Measurements from ENCODE around the gene PCDHGA6.
A peak's percentile ranks its signal among the peaks of the same experiment; 100 is the strongest.

DNA sequence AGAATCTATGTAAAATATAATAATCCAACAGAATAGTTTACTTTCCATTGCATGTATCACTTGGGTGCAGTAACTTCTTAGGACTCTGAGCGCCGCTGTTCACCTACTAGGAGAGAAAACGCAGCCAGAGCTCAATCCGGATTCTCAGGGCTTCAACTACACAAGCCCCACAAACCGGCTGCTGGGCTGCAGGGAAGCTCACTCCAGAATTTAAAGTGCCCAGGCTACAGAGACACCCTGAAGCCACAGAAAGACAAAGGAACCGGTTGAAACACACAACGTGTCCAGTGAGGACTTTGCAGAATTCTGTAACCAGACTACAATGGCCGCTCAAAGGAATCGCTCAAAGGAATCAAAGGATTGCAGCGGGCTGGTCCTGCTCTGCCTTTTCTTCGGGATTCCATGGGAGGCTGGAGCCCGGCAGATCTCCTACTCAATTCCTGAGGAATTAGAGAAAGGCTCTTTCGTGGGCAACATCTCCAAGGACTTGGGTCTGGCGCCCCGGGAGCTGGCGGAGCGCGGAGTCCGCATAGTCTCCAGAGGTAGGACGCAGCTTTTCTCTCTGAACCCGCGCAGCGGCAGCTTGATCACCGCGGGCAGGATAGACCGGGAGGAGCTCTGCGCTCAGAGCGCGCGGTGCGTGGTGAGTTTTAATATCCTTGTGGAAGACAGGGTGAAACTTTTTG lies 39.3 kb downstream of the PCDHGA6 start, which contains the start of gene PCDHGA10:
- TF ChIP-seq POLR2AphosphoS5 (IDR thresholded peaks at IDR 0.05; ENCODE audit: low read depth, low read length) (no peak), CTCF (IDR thresholded peaks at IDR 0.05; ENCODE audit: control extremely low read depth in 1 of 3, insufficient read depth in 1 of 3, low read depth in 1 of 3, low read length in 3 of 3) (peak; percentile 35 to 84 (median 74)), SIRT6 (IDR thresholded peaks at IDR 0.05; ENCODE audit: low read length) (no peak)

All from H1 (cell line).